IgD-negative memory B cell (primary cell): Measurements from ENCODE around the gene DQX1. TPM values are rescaled to one million over a fixed set of nuclear protein-coding genes. Genes with fewer than 3 reads are reported as not detected.
A peak's percentile ranks its signal among the peaks of the same experiment; 100 is the strongest.
"Not testable (repeated sequence)": the region's sequence is repeated elsewhere in the genome, so short reads cannot be mapped to it uniquely, and the experiment has no call there.

ENCODE experiments used
- H3K27ac Mint-ChIP-seq, 3 donors: one replicate each; pipeline ENCODE4 v1.8.0; 2020 to 2022; ENCODE audit warnings: mild to moderate bottlenecking in 3 of 3, mixed read lengths in 3 of 3, moderate library complexity in 1 of 3
- H3K27me3 Mint-ChIP-seq: one replicate; pipeline ENCODE4 v1.8.0; 2021; ENCODE audit warnings: mixed read lengths
- H3K36me3 Mint-ChIP-seq: one replicate; pipeline ENCODE4 v1.8.0; 2020; ENCODE audit warnings: mild to moderate bottlenecking, mixed read lengths
- H3K4me1 Mint-ChIP-seq, 3 donors: one replicate each; pipeline ENCODE4 v1.8.0; 2020 to 2022; ENCODE audit warnings: mixed read lengths in 3 of 3, mild to moderate bottlenecking in 1 of 3
- H3K4me3 Mint-ChIP-seq, 4 donors: one replicate each; pipeline ENCODE4 v1.8.0; 2020 to 2022; ENCODE audit warnings: mild to moderate bottlenecking in 4 of 4, mixed read lengths in 4 of 4, moderate library complexity in 3 of 4
- H3K9me3 Mint-ChIP-seq, 3 donors: one replicate each; pipeline ENCODE4 v1.8.0; 2020 to 2021; ENCODE audit warnings: mixed read lengths in 3 of 3, mild to moderate bottlenecking in 1 of 3
- polyA plus RNA-seq: library from polyadenylated mRNA; unstranded; fragments of 300-500 nt; fragmentation: Illumina TruSeq; gene quantifications from one replicate; pipeline ENCODE4 v1.2.3, GENCODE V29; 2021

The DQX1 gene
- polyA plus RNA-seq, 1 donor from 2014 or later = 0.70 TPM

DNA sequence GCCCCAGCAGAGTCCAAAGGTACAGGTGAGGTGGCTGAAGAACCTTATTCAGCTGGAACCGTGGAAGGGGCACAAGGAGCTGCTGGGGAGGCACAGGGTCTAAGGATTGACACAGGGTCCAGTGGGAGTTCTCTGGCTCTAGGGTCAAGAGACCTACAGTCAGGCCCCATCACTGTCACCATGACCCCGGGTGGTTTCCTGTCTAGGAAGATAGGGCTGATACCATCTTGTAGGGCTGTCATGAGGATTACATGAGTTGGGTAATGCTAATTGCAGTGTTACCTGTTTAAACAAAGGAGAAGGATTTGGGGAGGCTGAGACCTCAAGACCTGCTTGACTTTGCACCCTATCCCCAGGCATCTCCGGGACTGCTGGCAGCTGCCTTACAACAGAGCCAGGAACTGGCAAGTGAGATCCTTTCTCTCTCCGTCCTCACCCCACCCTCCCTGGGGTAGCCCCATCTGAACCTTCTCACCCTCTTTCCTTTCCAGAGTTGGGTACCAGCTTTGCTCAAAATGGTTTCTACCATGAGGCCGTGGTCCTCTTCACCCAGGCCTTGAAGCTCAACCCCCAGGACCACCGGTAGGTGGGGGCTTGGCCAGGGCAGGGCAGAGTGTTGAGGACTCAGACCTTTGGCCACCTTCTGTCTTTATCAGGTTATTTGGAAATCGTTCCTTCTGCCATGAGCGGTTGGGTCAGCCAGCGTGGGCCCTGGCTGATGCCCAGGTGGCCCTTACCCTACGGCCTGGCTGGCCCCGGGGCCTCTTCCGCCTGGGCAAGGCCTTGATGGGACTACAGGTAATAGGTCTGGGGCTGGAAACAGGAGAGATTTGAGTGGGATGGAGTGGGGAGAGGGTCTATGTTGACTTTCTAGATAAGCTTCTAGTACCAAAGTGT lies 34.1 kb downstream of the DQX1 start:
- peaks cover 8% of the 10 kb centered on the region for H3K36me3 Mint-ChIP-seq
- H3K27ac Mint-ChIP-seq = peak overlapping the region in 1 of 3 donors; percentile 43
- peaks cover 0 to 1% (median 0%) of the 10 kb centered on the region in 3 donors for H3K4me1 Mint-ChIP-seq
- H3K4me3 Mint-ChIP-seq = no peak overlapping the region
- H3K9me3 Mint-ChIP-seq = no peaks in the 10 kb centered on the region
- H3K27me3 Mint-ChIP-seq = no peaks in the 10 kb centered on the region

DNA sequence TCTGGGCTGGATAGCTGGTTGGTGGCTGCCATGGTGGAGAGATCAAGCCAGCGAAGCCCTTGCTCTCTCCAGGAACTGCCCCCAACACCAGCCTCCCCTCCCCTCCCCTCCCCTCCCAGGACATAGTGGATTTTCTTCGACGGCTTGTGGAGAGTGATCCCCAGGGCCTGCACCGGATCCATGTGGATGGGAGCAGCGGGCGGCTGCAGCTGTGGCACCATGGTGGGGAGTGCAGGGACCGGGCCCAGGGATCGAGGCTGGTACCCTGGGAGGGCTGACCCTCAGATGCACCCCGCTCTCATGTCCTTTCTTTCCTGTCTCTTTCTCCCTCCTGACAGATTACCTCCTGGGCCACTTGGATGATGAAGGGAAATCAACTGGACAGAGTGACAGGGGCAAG lies 36.1 kb downstream of the DQX1 start:
- Mint-ChIP-seq H3K27ac (no peak overlapping the region), H3K4me3 (no peak overlapping the region)

GRCh38 chr2:74488643-74489481 lies 37.2 kb downstream of the DQX1 start:
- Mint-ChIP-seq H3K27ac (no peak overlapping the region), H3K27me3 (no peaks in the 10 kb centered on the region), H3K36me3 (peaks cover 10% of the 10 kb centered on the region), H3K9me3 (no peaks in the 10 kb centered on the region), H3K4me1 (peaks cover 0 to 5% (median 4%) of the 10 kb centered on the region in 3 donors), H3K4me3 (no peak overlapping the region)

More for the DNA sequence above, 36.1 kb downstream of the DQX1 start:
- H3K27me3 Mint-ChIP-seq = no peaks in the 10 kb centered on the region
- peaks cover 10% of the 10 kb centered on the region for H3K36me3 Mint-ChIP-seq
- no peaks in the 10 kb centered on the region for H3K9me3 Mint-ChIP-seq
- peaks cover 0 to 5% (median 4%) of the 10 kb centered on the region in 3 donors for H3K4me1 Mint-ChIP-seq

- no peak overlapping the region for H3K4me3 Mint-ChIP-seq
Observed at GRCh38 chr2:74486141-74486540, 39.9 kb downstream of the DQX1 start.

DNA sequence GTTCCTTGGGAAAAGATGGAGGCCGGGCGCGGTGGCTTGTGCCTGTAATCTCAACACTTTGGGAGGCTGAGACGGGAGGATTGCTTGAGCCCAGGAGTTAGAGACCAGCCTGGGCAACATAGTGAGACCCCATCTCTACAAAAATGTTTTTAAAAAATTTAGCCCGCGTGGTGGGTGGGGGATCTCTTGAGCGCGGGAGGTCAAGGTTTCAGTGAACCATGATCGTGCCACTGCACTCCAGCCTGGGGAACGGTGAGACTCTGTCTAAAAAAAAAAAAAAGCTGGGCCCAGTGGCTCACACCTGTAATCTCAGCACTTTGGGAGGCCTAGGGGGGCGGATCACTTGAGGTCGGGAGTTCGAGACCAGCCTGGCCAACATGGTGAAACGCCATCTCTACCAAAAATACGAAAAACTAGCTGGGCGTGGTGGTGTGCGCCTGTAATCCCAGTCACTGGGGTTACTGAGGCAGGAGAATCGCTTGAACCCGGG lies 42.3 kb downstream of the DQX1 start:
- not testable (repeated sequence) for H3K27me3 Mint-ChIP-seq, H3K36me3 Mint-ChIP-seq, H3K9me3 Mint-ChIP-seq
- Mint-ChIP-seq H3K27ac (peak overlapping the region in 2 of 3 donors; percentile 66 to 97), H3K4me3 (peak overlapping the region; percentile 90 to 100 (median 100)), H3K4me1 (peaks cover 12 to 22% (median 20%) of the 10 kb centered on the region in 3 donors)

More at GRCh38 chr2:74486141-74486540, 39.9 kb downstream of the DQX1 start:
- no peaks in the 10 kb centered on the region for H3K27me3 Mint-ChIP-seq
- H3K9me3 Mint-ChIP-seq = no peaks in the 10 kb centered on the region
- peaks cover 9% of the 10 kb centered on the region for H3K36me3 Mint-ChIP-seq
- H3K27ac Mint-ChIP-seq = no peak overlapping the region
- peaks cover 8 to 15% (median 14%) of the 10 kb centered on the region in 3 donors for H3K4me1 Mint-ChIP-seq

- Mint-ChIP-seq H3K4me3 (peak within 1 kb of the TSS; percentile 90 to 100 (median 100)), H3K27me3 (no peaks in the 10 kb centered on the region), H3K4me1 (peaks cover 12 to 22% (median 20%) of the 10 kb centered on the region in 3 donors), H3K36me3 (peaks cover 6% of the 10 kb centered on the region), H3K27ac (peak within 1 kb of the TSS; percentile 66 to 99 (median 97)), H3K9me3 (no peaks in the 10 kb centered on the region)
Observed at GRCh38 chr2:74482801-74483674, 43.0 kb downstream of the DQX1 start, which contains the start of the genes CCDC142 and TTC31. TSS of gene CCDC142 (minus strand) at chr2:74482998. CDS start at chr2:74482837, 161 bp downstream. TSS of gene TTC31 (plus strand) at chr2:74483081. CDS start at chr2:74483096, 15 bp downstream.

DNA sequence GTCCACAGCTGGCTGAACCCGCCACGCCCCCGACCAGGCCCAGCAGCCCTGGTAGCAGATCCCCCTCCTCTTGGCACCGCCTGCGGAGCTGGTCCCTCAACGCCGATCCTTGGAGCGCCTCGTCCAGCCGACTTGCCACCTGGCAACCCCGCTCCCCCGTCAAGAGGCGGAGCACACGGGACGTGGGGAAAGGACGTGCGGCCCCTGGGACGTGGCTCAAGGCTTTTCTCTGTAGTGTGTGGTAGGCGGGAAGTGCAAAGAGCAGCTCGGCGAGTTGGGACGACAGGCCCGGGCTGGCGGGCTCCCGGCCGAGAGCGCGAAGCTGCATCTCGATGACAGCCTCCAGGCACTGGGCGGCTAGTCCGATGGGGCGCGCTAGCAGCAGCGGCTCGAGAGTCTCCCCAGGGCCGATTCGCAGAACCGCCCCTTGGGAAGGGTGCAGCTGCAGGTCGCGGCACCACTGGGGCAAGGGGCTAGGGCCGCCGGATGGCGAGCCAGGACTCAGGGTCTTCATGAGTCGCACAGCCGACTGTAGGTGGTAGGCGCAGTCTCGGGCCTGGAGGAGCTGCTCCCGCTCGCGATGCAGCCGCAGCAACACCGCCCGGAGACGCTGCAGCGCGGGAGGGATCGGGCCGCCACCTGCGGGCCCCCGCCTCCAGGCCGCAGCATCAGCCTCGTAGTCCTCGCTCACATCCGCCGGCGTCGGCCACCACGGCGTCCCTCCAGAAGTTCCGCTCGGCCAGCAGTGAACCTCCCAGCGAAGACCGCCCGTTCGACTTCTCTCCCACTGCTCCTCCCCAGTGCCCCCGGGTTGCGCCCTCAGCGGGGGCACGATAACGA lies 43.9 kb downstream of the DQX1 start:
- Mint-ChIP-seq H3K4me3 (peak overlapping the region; percentile 90 to 100 (median 100)), H3K27me3 (no peaks in the 10 kb centered on the region), H3K27ac (peak overlapping the region; percentile 66 to 99 (median 97)), H3K4me1 (peaks cover 12 to 22% (median 20%) of the 10 kb centered on the region in 3 donors), H3K9me3 (no peaks in the 10 kb centered on the region), H3K36me3 (peaks cover 6% of the 10 kb centered on the region)

DNA sequence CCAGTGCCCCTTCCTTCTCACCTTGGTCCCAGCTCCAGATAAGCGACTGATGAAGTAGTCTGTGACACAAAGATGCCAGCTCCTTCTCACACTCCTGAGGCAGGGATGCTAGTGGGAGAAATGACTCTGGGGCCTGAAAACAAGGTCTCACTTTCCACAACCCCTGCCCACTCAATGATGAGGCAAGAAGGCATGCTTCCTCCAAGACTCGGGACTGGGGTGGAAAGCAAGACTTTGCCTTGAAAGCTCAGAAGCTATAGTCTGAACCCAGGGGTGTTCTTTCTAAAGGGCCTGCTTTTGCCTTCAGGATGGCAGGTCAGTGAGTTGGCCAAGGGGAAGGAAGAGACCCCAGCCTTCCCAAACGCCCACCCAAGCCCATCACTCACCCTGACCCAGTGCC lies 44.6 kb downstream of the DQX1 start:
- Mint-ChIP-seq H3K4me1 (peaks cover 12 to 20% (median 20%) of the 10 kb centered on the region in 3 donors), H3K27ac (no peak overlapping the region), H3K36me3 (peaks cover 8% of the 10 kb centered on the region), H3K27me3 (no peaks in the 10 kb centered on the region), H3K9me3 (no peaks in the 10 kb centered on the region), H3K4me3 (peak overlapping the region; percentile 83 to 100 (median 95))

DNA sequence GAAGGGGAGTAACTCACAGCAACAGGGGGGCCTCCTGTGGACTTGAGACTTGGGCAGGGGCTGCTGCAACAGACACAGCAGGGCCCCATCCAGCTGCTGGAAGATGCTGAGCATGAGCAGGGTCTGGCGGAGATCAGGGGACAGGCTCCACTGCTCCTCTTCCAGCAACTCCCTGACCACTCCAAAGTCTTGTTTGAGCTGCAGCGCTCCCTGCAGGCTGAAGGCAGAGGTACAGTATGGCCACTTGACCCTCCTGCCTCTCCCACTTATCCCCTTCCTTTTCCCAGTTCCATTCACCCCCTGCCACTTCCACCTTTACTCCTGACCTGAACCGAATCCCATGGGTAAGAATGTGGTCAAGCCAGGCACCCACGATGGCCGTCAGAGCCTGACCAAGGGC lies 51.1 kb downstream of the DQX1 start:
- no peaks in the 10 kb centered on the region for H3K27me3 Mint-ChIP-seq
- H3K27ac Mint-ChIP-seq = peak overlapping the region in 1 of 3 donors; percentile 26
- peaks cover 7 to 25% (median 11%) of the 10 kb centered on the region in 3 donors for H3K4me1 Mint-ChIP-seq
- no peaks in the 10 kb centered on the region for H3K9me3 Mint-ChIP-seq
- peak overlapping the region in 1 of 4 donors; percentile 57 for H3K4me3 Mint-ChIP-seq
- peaks cover 6% of the 10 kb centered on the region for H3K36me3 Mint-ChIP-seq

GRCh38 chr2:74474481-74474880 lies 51.5 kb downstream of the DQX1 start:
- peak overlapping the region in 1 of 3 donors; percentile 26 for H3K27ac Mint-ChIP-seq
- no peaks in the 10 kb centered on the region for H3K27me3 Mint-ChIP-seq
- no peaks in the 10 kb centered on the region for H3K9me3 Mint-ChIP-seq
- peaks cover 6% of the 10 kb centered on the region for H3K36me3 Mint-ChIP-seq
- peaks cover 9 to 25% (median 10%) of the 10 kb centered on the region in 3 donors for H3K4me1 Mint-ChIP-seq
- H3K4me3 Mint-ChIP-seq = peak overlapping the region in 1 of 4 donors; percentile 57

- no peaks in the 10 kb centered on the region for H3K9me3 Mint-ChIP-seq
- H3K36me3 Mint-ChIP-seq = peaks cover 4% of the 10 kb centered on the region
- H3K27me3 Mint-ChIP-seq = no peaks in the 10 kb centered on the region
- H3K4me3 Mint-ChIP-seq = peak overlapping the region; percentile 91 to 97 (median 93)
- H3K4me1 Mint-ChIP-seq = peaks cover 9 to 21% (median 10%) of the 10 kb centered on the region in 3 donors
- H3K27ac Mint-ChIP-seq = peak overlapping the region; percentile 97 to 99 (median 98)
Observed at GRCh38 chr2:74472945-74473258, 53.1 kb downstream of the DQX1 start.

DNA sequence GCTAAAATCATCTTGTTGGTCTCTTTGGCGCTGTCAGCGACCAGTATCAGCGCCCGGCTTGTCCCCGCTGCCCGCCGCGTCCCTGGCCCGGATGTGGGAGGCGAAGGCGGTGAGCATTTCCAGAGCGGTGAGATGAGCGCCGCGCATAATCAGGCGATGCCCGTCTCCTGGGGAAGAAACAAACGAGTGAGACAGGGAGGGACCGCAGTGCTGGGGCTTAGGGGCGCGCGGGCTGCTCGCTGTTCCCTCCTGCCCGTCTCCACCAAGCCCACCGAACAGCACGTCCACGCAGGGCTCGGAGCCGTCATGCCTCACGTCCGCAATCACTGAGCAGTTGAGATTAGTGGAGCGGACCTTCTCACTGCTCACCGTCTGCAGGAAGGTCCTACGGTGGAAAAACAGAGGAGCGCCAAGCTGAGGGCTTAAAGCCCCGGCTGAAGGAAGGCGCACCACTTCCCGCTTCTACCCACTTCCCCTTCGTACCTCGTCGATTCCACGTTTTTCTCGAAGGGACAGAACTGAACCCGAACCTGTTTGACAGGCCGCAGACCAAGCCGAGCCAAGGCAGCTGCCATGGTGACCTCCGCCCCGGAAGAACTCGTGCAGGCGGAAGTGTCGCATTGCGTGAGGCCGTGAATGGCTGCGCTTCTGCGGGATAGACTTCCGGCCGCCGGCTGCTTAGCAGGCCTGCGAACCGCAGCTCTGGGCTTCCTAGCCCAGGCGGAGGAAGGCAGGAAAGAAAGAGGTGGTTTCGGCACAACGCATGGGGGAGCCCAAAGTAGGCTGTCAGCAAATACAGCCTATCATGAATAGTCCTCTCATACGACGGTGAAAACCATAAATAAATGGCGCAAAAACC lies 53.7 kb downstream of the DQX1 start, which contains the start of gene MRPL53:
Gene MRPL53, minus strand, starts transcription at position 595 of the 859 bp plus-strand sequence. Its CDS starts 20 bp downstream, at position 575.
- peak within 1 kb of the TSS; percentile 91 to 97 (median 93) for H3K4me3 Mint-ChIP-seq
- no peaks in the 10 kb centered on the region for H3K9me3 Mint-ChIP-seq
- H3K36me3 Mint-ChIP-seq = peaks cover 4% of the 10 kb centered on the region

More for the DNA sequence above, 53.7 kb downstream of the DQX1 start, which contains the start of gene MRPL53:
- Mint-ChIP-seq H3K4me1 (peaks cover 9 to 21% (median 10%) of the 10 kb centered on the region in 3 donors), H3K27ac (peak within 1 kb of the TSS; percentile 97 to 99 (median 98)), H3K27me3 (no peaks in the 10 kb centered on the region)
